ENCODE measurements around the gene GPS1.
"Not testable (repeated sequence)": the region's sequence is repeated elsewhere in the genome, so short reads cannot be mapped to it uniquely, and the experiment has no call there.

Gene GPS1

GRCh38 chr17:82028966-82029365 lies 22.7 kb upstream of the GPS1 start:
- DNase-seq (ENCODE audit: low read depth), result no peak

DNA sequence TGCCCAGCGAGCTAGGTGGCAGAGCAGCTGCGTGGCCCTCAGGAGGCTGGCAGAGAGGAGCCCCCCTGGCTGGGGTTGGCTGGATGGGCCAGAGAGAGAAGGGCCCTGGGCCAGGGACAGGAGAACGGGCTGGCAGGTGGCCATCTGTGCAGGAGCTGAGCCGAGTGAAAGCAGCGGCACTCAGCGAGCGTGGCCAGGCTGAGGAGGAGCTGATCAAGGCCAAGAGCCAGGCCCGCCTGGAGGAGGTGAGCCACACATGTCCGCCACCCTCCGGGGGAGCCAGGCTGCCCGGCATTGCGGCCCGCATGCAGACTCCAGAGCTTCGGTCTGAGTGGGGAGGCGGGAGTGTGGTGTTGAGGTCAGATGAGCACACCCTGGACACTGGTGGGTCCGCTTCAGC lies 22.3 kb upstream of the GPS1 start:
- no peak for DNase-seq (ENCODE audit: low read depth)

DNA sequence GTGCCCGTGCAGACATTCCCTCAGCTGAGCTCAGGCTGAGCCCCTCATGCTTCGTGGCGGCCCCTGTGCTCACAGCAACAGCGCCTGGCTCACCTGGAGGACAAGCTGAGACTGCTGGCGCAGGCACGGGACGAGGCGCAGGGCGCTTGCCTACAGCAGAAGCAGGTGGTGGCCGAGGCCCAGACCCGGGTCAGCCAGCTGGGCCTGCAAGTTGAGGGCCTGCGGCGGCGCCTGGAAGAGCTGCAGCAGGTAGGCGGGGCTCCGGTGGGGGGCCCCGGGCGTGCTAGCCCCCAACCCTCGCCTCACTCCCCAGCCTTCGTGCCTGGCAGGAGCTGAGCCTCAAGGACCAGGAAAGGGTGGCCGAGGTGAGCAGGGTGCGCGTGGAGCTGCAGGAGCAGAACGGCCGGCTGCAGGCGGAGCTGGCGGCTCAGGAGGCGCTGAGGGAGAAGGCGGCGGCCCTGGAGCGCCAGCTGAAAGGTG lies 21.7 kb upstream of the GPS1 start:
- DNase-seq (ENCODE audit: low read depth), result no peak

GRCh38 chr17:82030470-82031302 lies 21.0 kb upstream of the GPS1 start:
- DNase-seq (ENCODE audit: low read depth), result no peak

- no peak for DNase-seq (ENCODE audit: low read depth)
Observed at GRCh38 chr17:82031303-82031884, 20.3 kb upstream of the GPS1 start, which contains the start of gene RAC3. RAC3 (plus strand) TSS chr17:82031678; CDS start chr17:82031762, 84 bp downstream.

GRCh38 chr17:82031885-82032627 lies 19.6 kb upstream of the GPS1 start:
- no peak for DNase-seq (ENCODE audit: low read depth)

GRCh38 chr17:82033359-82034085 lies 18.2 kb upstream of the GPS1 start:
- no peak for DNase-seq (ENCODE audit: low read depth)

DNA sequence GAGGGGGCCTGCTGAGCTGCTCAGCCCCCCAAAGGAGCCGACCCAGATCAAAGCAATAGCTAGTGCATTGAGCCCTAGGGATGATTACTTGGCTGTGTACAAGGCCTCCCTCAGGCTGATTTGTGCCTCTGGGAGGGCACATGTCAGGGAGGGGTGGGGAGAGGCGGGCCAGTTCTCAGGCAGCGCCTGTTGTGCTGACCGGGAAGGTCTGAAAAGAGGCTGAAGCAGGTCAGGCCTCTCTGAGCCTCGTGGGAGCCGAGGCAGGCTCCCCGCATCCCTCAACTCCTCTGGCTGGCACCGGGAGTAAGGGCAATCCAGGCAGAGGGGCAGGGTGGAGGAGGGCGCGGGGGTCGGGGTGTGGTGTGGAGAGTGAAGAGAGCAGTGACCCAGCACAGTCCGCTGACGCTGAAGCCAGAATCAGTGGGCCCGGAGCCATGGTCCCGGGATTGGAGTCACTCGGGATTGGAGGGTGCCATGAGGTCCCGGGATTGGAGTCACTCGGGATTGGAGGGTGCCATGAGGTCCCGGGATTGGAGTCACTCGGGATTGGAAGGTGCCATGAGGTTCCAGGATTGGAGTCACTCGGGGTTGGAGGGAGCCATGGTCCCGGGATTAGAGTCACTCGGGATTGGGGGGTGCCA lies 17.2 kb upstream of the GPS1 start:
- no peak for DNase-seq (ENCODE audit: low read depth)

DNA sequence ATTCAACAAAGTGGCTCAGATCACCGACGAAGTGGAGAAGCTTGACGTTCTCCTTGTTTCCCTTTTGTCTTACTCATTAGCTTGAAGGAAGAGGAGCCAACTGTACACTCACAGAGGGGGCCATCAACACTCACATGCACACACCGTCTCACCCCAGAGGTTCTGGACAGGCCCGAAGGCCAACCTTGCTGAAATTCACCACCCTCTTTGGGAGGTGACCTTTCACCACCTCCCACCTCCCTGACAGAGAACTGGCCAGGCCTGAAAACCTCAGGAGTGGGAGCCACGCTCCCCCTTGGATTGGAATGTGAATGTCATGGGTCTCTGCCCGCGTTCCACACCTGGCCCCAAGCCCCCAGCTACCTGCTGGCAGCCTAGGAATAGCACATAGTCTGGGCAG lies 16.2 kb upstream of the GPS1 start:
- no peak for DNase-seq (ENCODE audit: low read depth)

- DNase-seq (ENCODE audit: low read depth), result no peak
Observed at GRCh38 chr17:82035956-82036633, 15.6 kb upstream of the GPS1 start.

DNA sequence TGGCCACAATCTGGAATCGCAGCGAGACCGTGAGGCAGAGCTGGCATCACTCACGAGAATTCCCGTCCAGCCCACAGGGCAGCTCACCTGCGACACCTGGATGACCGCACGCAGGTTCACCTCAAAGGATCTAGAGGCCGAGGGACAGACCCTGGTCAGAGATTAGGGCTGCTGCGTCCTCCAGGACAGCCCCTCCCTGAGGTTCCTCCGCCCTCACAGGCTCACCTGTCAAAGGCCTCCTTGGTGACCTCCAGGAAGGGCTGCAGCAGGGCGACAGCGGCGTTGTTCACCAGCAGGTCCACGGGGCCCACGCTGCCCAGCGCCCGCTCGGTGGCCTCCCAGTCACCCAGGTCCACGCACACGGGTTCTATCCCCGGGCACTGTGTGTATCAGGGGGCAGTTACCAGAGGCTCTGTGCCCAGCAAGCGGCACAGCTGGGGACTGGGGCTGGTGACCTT lies 15.0 kb upstream of the GPS1 start:
- DNase-seq (ENCODE audit: low read depth), result no peak

- peak; percentile 55 for DNase-seq (ENCODE audit: low read depth)
Observed at GRCh38 chr17:82037092-82037888, 14.4 kb upstream of the GPS1 start, which contains the start of gene DCXR. DCXR (minus strand) TSS chr17:82037697; CDS start chr17:82037682, 15 bp downstream.

DNA sequence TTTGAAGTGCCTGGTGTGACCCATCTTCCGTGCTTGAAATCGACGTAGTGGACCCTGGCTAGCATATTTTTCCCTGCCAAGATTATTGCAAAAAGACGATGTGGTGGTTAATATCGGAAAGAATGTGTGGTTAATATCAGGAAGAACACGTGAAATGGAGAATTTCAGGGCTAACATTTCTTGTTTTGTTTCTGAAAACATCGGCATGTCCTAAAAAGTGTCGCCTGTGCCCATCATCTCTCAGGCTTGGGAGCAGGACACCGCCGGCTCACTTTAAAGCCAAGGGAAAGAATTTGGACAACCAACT lies 13.9 kb upstream of the GPS1 start:
- no peak for DNase-seq (ENCODE audit: low read depth)

DNA sequence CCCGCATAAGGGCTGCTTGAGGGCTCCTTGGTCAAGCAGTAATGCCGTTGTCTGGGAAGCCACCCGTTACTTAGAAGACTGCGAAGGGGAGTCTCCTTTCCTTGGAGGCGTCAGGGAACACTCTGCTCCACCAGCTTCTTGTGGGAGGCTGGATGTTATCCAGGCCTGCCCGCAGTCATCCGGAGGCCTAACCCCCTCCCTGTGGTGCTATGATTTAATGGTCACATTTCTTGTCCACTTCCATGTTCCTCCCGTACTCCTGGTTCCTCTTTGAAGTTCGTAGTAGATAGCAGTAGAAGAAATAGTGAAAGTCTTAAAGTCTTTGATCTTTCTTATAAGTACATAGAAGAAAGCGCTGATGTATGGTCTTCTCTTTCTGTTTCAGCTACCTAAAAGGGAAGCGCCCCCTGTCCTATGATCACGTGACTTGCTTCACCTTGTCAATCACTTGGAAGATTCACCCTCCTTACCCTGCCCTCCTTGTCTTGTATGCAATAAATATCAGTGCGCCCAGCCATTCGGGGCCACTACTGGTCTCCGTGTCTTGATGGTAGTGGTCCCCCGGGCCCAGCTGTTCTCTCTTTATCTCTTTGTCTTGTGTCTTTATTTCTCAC lies 12.8 kb upstream of the GPS1 start:
- not testable (repeated sequence) for DNase-seq (ENCODE audit: low read depth)

DNA sequence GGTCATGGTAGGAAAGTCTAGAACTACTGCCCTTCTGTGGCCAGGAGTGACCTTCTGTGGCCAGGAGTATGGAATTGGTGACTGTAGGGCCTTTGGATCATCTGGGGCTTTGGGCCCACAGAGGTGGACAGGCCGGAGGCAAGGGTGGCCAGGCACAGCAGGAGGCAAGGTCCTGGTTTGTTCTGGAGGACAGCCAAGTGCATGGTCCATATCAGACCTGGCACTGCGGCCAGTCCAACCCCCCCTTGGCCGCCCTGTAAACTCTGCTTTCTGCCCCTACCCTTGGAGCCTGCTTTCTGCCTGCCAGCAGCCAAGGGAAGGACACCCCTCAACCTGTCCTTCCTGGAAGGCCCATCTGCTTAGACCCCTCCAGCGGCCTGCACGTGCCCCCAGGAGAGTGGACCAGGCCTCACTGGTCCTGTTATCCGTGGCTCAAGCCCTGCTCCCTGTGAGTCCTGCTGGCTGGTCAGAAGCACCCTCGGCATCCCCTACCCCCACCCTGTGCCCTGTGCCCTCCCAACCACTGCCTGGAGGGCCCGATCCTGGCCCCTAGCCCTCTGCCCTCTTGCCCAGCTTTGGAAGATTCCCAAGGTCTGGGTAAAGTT lies 11.9 kb upstream of the GPS1 start:
- no peak for DNase-seq (ENCODE audit: low read depth)

DNA sequence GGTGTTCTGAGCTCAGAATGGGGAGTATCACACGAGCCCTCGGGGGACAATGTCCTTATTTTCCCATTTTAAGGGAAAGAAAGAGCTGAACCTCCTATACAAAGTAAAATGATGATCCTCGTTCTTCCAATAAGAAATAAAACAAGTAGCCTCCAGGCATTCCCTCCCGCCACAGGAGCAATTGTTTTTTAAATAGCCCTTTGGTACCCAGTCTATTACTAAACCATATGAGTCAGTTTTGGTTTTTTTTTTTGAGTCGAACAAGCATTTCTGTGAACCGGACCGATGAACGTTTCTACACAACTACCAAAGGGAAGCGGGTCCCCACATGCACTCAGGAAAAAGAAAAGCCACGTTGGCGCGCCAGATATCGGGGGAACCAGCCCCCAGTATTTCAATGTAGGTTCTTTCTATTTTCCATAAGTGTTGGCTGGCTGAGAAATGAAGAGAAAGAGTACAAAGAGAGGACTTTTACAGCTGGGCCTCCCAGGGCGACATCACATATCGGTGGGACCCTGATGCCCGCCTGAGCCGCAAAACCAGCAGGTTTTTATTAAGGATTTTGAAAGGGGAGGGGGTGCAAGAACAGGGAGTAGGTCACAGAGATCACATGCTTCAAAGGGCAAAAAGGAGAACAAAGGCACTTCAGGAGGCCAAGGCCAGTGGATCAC lies 10.4 kb upstream of the GPS1 start:
- no peak for DNase-seq (ENCODE audit: low read depth)

DNA sequence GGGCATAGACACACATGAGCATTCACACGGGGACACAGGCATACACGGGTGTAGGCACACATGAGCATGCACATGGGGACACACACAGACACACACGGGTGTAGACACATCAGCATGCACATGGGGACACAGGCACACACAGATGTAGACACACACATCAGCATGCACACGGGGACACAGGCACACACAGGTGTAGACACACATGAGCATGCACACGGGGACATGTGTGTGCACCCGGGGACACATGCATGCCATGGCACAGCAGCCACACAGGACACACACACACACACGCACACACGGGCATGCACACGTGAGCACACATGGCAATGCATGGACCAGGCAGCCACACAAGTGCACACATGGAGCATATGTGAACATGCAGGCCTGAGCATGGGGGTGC lies 9.0 kb upstream of the GPS1 start:
- DNase-seq (ENCODE audit: low read depth), result no peak

GRCh38 chr17:82043507-82043906 lies 8.2 kb upstream of the GPS1 start:
- no peak for DNase-seq (ENCODE audit: low read depth)
